ENCODE measurements around the gene PI4K2A.

PI4K2A gene

GRCh38 chr10:97707134-97707861, 66.8 kb downstream of the PI4K2A start:
- DNase-seq (ENCODE audit: low read depth in 2 of 2): no peak

- DNase-seq (ENCODE audit: low read depth in 2 of 2): no peak
Observed at GRCh38 chr10:97708167-97708566, 67.7 kb downstream of the PI4K2A start.

GRCh38 chr10:97708976-97709946, 68.8 kb downstream of the PI4K2A start:
- no peak for DNase-seq (ENCODE audit: low read depth in 2 of 2)

- no peak for DNase-seq (ENCODE audit: low read depth in 2 of 2)
Observed at GRCh38 chr10:97711640-97712572, 71.4 kb downstream of the PI4K2A start.

- DNase-seq (ENCODE audit: low read depth in 2 of 2): no peak
Observed at GRCh38 chr10:97713339-97713825, 72.9 kb downstream of the PI4K2A start, which contains the start of gene MARVELD1. Gene MARVELD1 (plus strand): TSS chr10:97713730. CDS start chr10:97713877, 147 bp downstream.

GRCh38 chr10:97713826-97714400, 73.4 kb downstream of the PI4K2A start:
- DNase-seq (ENCODE audit: low read depth in 2 of 2): peak in 1 of 2 donors; percentile 24

- no peak for DNase-seq (ENCODE audit: low read depth in 2 of 2)
Observed at GRCh38 chr10:97714401-97715258, 74.2 kb downstream of the PI4K2A start.

- DNase-seq (ENCODE audit: low read depth in 2 of 2): no peak
Observed at GRCh38 chr10:97715259-97715874, 74.9 kb downstream of the PI4K2A start.

GRCh38 chr10:97717627-97718026, 77.2 kb downstream of the PI4K2A start:
- DNase-seq (ENCODE audit: low read depth in 2 of 2): no peak

GRCh38 chr10:97718178-97718577, 77.7 kb downstream of the PI4K2A start:
- no peak for DNase-seq (ENCODE audit: low read depth in 2 of 2)

GRCh38 chr10:97718659-97719142, 78.2 kb downstream of the PI4K2A start:
- DNase-seq (ENCODE audit: low read depth in 2 of 2): no peak

- no peak for DNase-seq (ENCODE audit: low read depth in 2 of 2)
Observed at GRCh38 chr10:97719602-97720001, 79.1 kb downstream of the PI4K2A start.

GRCh38 chr10:97721871-97722780, 81.7 kb downstream of the PI4K2A start:
- no peak for DNase-seq (ENCODE audit: low read depth in 2 of 2)

- no peak for DNase-seq (ENCODE audit: low read depth in 2 of 2)
Observed at GRCh38 chr10:97723001-97723400, 82.5 kb downstream of the PI4K2A start.

- no peak for DNase-seq (ENCODE audit: low read depth in 2 of 2)
Observed at GRCh38 chr10:97724341-97724941, 84.0 kb downstream of the PI4K2A start.

All from stimulated activated CD8-positive, alpha-beta memory T cell treated with anti-CD3 and anti-CD28 coated beads, Interleukin-15, amount 100 ng/mL, for 4 hours (primary cell).